Progenitor cell of endocrine pancreas (in vitro differentiated cells): ENCODE measurements around the gene FUT8. TPM values are rescaled to one million over a fixed set of nuclear protein-coding genes. Genes with fewer than 3 reads are reported as not detected.

Experiments used
- DNase-seq: peaks from one replicate; pipeline ENCODE4 v3.0.0; 2021; ENCODE audit warnings: low spot score; ENCODE audit not compliant: unreplicated experiment
- H3K27ac Mint-ChIP-seq: 2 replicates; pipeline ENCODE4 v1.8.0; 2021; ENCODE audit warnings: mild to moderate bottlenecking, moderate library complexity, mixed read lengths
- H3K27me3 Mint-ChIP-seq: 2 replicates; pipeline ENCODE4 v1.8.0; 2021; ENCODE audit warnings: mixed read lengths
- H3K36me3 Mint-ChIP-seq: 2 replicates; pipeline ENCODE4 v1.8.0; 2022; ENCODE audit warnings: mixed read lengths; ENCODE audit not compliant: insufficient read depth
- H3K4me1 Mint-ChIP-seq: 2 replicates; pipeline ENCODE4 v1.8.0; 2021; ENCODE audit warnings: low read depth, mixed read lengths
- H3K4me3 Mint-ChIP-seq: 2 replicates; pipeline ENCODE4 v1.8.0; 2021; ENCODE audit warnings: low read depth, mild to moderate bottlenecking, moderate library complexity, mixed read lengths
- H3K9me3 Mint-ChIP-seq: 2 replicates; pipeline ENCODE4 v1.8.0; 2021; ENCODE audit warnings: low read depth, mixed read lengths
- total RNA-seq: library from RNA; stranded (reverse); gene quantifications from 2 replicates; pipeline ENCODE4 v1.2.1, GENCODE V29; 2021
- TF ChIP-seq, protein P1 (sequence below): fragments of 200-600 bp; sonication (generic); IDR thresholded peaks from one replicate; pipeline ENCODE4 v1.5.0; 2021; ENCODE audit warnings: antibody characterized with exemption, mild to moderate bottlenecking; ENCODE audit not compliant: unreplicated experiment

The FUT8 gene
- total RNA-seq, 1 donor from 2014 or later = 38.8 TPM

DNA sequence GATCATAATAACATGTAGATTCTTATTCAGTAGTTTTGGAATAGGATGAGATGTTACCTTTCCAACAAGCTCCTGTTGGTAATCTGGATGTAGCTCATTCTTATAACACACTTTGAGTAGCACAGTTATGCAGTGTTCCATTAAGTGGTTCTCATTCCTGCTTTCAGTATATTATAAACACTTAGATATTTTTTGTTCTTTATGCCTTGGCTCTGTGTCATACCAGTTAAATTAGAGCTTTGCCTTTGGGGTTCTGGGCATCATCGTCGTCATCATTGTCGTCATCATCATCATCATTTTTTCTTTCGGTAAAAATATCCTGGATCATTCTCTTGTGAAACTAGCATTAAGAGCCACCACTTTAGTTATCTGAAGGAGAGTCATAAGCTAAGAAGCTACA is 87.5 kb downstream of the FUT8 start:
- Mint-ChIP-seq H3K36me3 (peaks cover 3% of the 10 kb centered on the region), H3K4me1 (peaks cover 2% of the 10 kb centered on the region), H3K9me3 (peaks cover 8% of the 10 kb centered on the region), H3K4me3 (no peak overlapping the region), H3K27me3 (peaks cover 46% of the 10 kb centered on the region), H3K27ac (no peak overlapping the region)
- TF ChIP-seq, protein P1, sequence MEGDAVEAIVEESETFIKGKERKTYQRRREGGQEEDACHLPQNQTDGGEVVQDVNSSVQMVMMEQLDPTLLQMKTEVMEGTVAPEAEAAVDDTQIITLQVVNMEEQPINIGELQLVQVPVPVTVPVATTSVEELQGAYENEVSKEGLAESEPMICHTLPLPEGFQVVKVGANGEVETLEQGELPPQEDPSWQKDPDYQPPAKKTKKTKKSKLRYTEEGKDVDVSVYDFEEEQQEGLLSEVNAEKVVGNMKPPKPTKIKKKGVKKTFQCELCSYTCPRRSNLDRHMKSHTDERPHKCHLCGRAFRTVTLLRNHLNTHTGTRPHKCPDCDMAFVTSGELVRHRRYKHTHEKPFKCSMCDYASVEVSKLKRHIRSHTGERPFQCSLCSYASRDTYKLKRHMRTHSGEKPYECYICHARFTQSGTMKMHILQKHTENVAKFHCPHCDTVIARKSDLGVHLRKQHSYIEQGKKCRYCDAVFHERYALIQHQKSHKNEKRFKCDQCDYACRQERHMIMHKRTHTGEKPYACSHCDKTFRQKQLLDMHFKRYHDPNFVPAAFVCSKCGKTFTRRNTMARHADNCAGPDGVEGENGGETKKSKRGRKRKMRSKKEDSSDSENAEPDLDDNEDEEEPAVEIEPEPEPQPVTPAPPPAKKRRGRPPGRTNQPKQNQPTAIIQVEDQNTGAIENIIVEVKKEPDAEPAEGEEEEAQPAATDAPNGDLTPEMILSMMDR = no peak
- no peak for DNase-seq

- peaks cover 2% of the 10 kb centered on the region for H3K36me3 Mint-ChIP-seq
- peaks cover 7% of the 10 kb centered on the region for H3K9me3 Mint-ChIP-seq
- TF ChIP-seq, protein P1 = no peak
- H3K27ac Mint-ChIP-seq = no peak overlapping the region
- peaks cover 2% of the 10 kb centered on the region for H3K4me1 Mint-ChIP-seq
- no peak for DNase-seq
- H3K4me3 Mint-ChIP-seq = no peak overlapping the region
- H3K27me3 Mint-ChIP-seq = peaks cover 50% of the 10 kb centered on the region
These were observed 88.8 kb downstream of the FUT8 start for GRCh38 chr14:65501328-65501727.

DNA sequence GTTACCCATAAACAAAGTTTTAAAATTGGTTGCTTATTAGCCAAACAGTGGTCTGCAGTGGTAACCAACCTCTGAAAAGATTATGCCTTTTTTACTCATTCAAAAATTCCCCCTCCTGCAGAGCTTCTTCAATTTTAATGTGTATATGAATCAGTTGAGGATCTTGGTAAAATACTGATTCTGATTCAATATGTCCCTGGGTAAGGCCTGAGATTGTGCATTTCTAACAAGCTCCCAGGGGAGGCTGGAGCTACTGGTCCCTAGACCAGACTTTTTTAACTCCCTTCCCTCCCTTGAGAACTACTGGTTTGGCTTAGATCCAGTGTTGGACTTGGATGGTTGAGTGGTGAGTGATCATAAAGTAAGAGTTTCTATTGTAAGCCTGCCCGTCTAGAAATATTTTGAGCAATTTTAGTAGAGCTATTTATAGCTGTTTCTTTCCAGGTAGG is 90.2 kb downstream of the FUT8 start:
- no peak for DNase-seq
- H3K9me3 Mint-ChIP-seq = peaks cover 9% of the 10 kb centered on the region
- peaks cover 11% of the 10 kb centered on the region for H3K4me1 Mint-ChIP-seq
- no peak overlapping the region for H3K4me3 Mint-ChIP-seq
- H3K27ac Mint-ChIP-seq = no peak overlapping the region
- H3K27me3 Mint-ChIP-seq = peaks cover 50% of the 10 kb centered on the region
- H3K36me3 Mint-ChIP-seq = peaks cover 3% of the 10 kb centered on the region
- TF ChIP-seq, protein P1 = no peak

DNA sequence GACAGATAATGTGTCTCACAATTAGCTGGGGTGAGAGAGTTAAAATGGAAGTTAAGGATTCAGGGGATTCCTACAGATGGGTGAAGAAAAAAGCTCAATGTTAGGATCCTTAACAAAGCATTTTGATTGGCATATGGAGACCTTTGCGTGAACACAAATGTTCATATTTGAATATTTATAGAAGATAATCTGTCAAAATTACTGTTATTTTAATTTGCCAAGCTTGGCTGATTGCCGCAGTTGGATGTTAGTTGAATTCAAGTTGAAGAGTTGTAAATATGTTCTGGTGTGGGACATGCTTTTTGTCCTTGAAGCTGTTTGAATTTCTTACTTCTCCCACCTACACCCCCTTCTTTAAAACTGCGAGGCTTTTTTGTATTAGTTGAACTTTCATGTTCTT is 91.2 kb downstream of the FUT8 start:
- H3K27me3 Mint-ChIP-seq = peaks cover 42% of the 10 kb centered on the region
- H3K9me3 Mint-ChIP-seq = peaks cover 12% of the 10 kb centered on the region
- TF ChIP-seq, protein P1 = no peak
- H3K36me3 Mint-ChIP-seq = peaks cover 4% of the 10 kb centered on the region
- no peak for DNase-seq
- no peak overlapping the region for H3K27ac Mint-ChIP-seq
- H3K4me1 Mint-ChIP-seq = peaks cover 12% of the 10 kb centered on the region
- no peak overlapping the region for H3K4me3 Mint-ChIP-seq

- H3K27me3 Mint-ChIP-seq = peaks cover 38% of the 10 kb centered on the region
- peaks cover 23% of the 10 kb centered on the region for H3K36me3 Mint-ChIP-seq
- H3K4me1 Mint-ChIP-seq = peaks cover 12% of the 10 kb centered on the region
- peak overlapping the region; percentile 51 for H3K27ac Mint-ChIP-seq
- TF ChIP-seq, protein P1 = no peak
- H3K4me3 Mint-ChIP-seq = no peak overlapping the region
- peaks cover 32% of the 10 kb centered on the region for H3K9me3 Mint-ChIP-seq
- DNase-seq = no peak
These were observed 94.3 kb downstream of the FUT8 start for GRCh38 chr14:65506801-65507200.
